ENCODE measurements around the gene PTTG1IP.

Gene PTTG1IP

DNA sequence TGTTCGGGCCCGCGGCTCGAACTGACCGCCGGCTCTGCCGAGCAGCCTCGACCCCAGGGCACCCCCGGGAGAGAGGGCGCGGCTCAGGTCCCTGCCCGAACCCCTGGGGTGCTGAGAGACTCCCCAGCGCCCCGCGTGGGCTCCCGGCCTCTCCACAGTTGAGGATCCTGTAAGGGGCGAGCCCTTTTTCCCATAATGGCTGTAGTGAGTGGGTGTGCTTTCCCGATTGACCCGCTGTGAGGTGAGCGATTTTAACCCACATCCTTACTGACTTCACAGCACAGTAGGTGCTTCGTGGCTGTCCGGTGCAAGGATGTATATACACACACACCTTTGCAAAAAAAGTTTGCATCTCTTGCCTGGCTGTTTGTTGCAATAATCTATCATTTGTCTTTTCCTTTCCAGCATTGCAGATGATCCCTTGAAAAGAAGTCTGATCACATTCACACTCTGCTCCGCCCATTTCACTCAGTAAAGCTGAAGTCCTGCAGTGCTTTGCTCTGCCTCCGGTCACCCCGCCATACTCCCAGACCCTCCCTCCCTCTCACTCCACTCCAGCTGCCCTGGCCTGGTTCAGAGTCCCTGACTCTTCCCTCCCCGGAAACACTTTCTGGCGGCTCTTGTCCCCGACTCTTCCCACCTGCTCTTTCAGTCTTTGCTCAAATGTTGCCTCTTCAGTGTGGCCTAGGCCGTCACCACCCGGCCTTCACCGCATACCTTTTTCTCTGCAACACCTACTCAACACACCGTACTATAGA lies 70.9 kb downstream of the PTTG1IP start:
- Histone ChIP-seq H3K9me3 (ENCODE audit: severe bottlenecking) (no peaks in the 10 kb centered on the region), H3K36me3 (peaks cover 67% of the 10 kb centered on the region), H3K4me3 (ENCODE audit: low read depth, low read length) (peak overlapping the region; percentile 84), H3K27me3 (ENCODE audit: insufficient read depth, low read depth, severe bottlenecking) (no peaks in the 10 kb centered on the region), H3K27ac (peak overlapping the region; percentile 89)
- TF ChIP-seq, protein P1, sequence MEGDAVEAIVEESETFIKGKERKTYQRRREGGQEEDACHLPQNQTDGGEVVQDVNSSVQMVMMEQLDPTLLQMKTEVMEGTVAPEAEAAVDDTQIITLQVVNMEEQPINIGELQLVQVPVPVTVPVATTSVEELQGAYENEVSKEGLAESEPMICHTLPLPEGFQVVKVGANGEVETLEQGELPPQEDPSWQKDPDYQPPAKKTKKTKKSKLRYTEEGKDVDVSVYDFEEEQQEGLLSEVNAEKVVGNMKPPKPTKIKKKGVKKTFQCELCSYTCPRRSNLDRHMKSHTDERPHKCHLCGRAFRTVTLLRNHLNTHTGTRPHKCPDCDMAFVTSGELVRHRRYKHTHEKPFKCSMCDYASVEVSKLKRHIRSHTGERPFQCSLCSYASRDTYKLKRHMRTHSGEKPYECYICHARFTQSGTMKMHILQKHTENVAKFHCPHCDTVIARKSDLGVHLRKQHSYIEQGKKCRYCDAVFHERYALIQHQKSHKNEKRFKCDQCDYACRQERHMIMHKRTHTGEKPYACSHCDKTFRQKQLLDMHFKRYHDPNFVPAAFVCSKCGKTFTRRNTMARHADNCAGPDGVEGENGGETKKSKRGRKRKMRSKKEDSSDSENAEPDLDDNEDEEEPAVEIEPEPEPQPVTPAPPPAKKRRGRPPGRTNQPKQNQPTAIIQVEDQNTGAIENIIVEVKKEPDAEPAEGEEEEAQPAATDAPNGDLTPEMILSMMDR (IDR thresholded peaks at IDR 0.05; ENCODE audit: low read depth, low read length), result peak; percentile 27; the same call in 1 of the 2 replicates
- DNase-seq, result peak; percentile 61

DNA sequence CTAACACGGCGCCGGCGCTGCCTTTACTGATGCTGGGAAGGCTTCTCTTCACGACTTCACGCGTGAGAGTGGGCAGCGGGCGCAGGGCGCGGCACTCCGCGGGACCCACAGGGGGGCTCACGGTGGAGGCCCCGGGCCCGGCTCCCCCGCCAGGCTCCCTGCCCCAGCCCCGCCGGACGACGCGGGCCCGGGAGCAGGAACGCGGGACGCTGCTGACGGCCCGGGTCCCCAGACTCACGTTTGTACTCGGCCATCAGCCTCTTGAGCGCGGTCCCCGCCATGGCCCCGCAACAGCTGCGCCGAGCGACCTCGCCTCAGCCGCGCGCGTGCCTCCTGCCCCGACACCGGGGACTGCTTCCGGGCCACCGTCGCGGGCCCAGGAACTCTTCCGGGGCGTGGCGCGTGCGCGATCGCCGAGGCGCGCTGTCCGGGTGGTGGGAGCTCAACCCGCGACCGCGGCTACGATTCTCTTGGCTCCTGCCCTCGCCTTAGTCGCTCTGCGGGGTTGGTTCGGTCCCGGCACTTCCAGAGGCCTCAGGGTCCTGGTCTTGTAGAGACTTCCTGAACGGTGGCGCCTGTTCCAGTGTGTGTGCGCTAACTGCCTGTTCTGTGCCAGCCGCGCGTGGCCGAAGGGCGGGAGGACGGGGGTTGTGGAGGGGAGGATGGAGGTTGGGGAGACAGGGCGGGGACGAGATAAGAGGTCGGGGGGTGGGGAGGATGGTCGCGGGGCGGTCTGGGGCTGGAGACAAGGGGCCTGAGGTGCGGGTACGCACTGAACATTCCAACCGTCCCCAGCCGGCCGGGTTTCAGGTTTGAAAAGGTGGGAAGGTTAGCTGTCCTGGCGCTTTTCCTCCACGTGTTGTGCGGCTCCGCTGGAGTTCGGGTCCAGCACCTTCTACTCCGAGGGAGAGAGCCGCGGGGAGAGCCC lies 71.8 kb downstream of the PTTG1IP start, which contains the start of gene UBE2G2:
UBE2G2 (minus strand) TSS at position 353 of the 928 bp plus-strand sequence; CDS start at position 281, 72 bp downstream.
- peak within 1 kb of the TSS; percentile 89 for H3K27ac ChIP-seq
- H3K9me3 ChIP-seq (ENCODE audit: severe bottlenecking), result no peaks in the 10 kb centered on the region
- TF ChIP-seq, protein P1 (IDR thresholded peaks at IDR 0.05; ENCODE audit: low read depth, low read length), result no peak
- peaks cover 62% of the 10 kb centered on the region for H3K36me3 ChIP-seq
- no peaks in the 10 kb centered on the region for H3K27me3 ChIP-seq (ENCODE audit: insufficient read depth, low read depth, severe bottlenecking)
- H3K4me3 ChIP-seq (ENCODE audit: low read depth, low read length), result peak within 1 kb of the TSS; percentile 84
- peak; percentile 91 for DNase-seq

DNA sequence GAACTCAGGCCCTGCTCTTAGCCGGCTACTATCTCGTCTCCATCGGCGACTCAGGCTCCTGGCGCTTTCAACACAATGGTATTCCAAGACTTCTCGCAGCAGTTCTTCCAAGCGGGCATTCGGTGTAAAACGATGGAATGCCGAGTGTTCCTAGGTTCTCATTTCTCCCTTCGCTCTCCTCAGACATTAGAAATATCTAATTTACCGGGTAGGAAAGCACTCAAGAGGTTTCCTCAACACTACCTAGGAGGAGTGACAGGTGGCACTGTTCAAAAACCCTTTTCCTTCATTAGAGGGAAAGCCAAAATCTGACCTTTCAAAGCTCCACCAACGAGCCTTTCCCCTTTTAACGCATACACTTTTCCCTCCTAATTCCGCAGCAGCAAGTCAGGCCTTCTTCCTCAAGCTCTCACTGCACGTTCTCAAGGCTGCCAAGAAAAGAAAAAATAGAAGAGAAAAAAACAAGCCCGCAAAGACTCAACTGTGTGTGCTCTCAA lies 72.5 kb downstream of the PTTG1IP start:
- peak overlapping the region; percentile 84 for H3K4me3 ChIP-seq (ENCODE audit: low read depth, low read length)
- TF ChIP-seq, protein P1 (IDR thresholded peaks at IDR 0.05; ENCODE audit: low read depth, low read length), result peak; percentile 55
- H3K9me3 ChIP-seq (ENCODE audit: severe bottlenecking), result no peaks in the 10 kb centered on the region
- no peaks in the 10 kb centered on the region for H3K27me3 ChIP-seq (ENCODE audit: insufficient read depth, low read depth, severe bottlenecking)
- peaks cover 56% of the 10 kb centered on the region for H3K36me3 ChIP-seq
- DNase-seq, result no peak
- H3K27ac ChIP-seq, result peak overlapping the region; percentile 89

DNA sequence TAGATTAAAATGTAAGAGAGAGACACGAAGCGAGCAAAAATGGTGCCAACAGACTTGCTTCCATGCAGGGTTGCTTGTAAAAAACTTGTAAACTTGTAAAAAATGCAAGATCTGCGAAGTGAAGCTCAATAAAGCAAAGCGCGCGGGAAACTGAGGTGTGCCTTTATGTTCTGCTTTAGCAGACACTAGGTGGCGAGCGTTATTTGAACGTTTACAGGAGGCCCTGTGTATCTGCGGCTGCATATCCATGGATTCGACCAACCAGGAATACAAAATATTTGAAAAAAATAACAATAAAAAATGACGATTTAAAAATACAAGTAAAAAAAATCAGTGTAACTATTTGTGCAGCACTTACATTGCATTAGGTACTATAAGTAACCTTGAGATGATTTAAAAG lies 73.4 kb downstream of the PTTG1IP start:
- H3K36me3 ChIP-seq, result peaks cover 48% of the 10 kb centered on the region
- no peak overlapping the region for H3K4me3 ChIP-seq (ENCODE audit: low read depth, low read length)
- no peaks in the 10 kb centered on the region for H3K27me3 ChIP-seq (ENCODE audit: insufficient read depth, low read depth, severe bottlenecking)
- H3K27ac ChIP-seq, result no peak overlapping the region
- peak; percentile 71 for DNase-seq
- TF ChIP-seq, protein P1 (IDR thresholded peaks at IDR 0.05; ENCODE audit: low read depth, low read length), result peak; percentile 64
- no peaks in the 10 kb centered on the region for H3K9me3 ChIP-seq (ENCODE audit: severe bottlenecking)

DNA sequence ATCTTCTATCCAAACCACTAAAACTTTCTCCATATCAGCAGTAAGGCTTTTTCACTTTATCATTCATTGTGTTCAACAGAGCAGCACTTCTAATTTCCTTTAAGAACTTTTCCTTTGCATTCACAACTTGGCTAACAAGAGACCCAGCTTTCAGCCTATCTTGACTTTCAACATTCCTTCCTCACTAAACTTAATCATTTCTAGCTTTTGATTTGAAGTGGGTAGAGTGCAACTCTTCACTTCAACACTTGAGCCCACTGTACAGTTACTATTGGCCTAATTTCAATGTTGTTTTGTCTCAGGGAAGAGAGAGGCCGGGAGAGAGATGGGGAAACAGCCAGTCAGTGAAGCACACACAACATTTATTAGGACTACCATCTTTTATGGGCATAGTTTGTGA lies 73.8 kb downstream of the PTTG1IP start:
- no peak overlapping the region for H3K27ac ChIP-seq
- TF ChIP-seq, protein P1 (IDR thresholded peaks at IDR 0.05; ENCODE audit: low read depth, low read length), result no peak
- H3K4me3 ChIP-seq (ENCODE audit: low read depth, low read length), result no peak overlapping the region
- no peaks in the 10 kb centered on the region for H3K27me3 ChIP-seq (ENCODE audit: insufficient read depth, low read depth, severe bottlenecking)
- no peak for DNase-seq
- peaks cover 47% of the 10 kb centered on the region for H3K36me3 ChIP-seq
- no peaks in the 10 kb centered on the region for H3K9me3 ChIP-seq (ENCODE audit: severe bottlenecking)

Data from WERI-Rb-1 (cell line).